ENCODE results near the gene CMSS1.

DNA sequence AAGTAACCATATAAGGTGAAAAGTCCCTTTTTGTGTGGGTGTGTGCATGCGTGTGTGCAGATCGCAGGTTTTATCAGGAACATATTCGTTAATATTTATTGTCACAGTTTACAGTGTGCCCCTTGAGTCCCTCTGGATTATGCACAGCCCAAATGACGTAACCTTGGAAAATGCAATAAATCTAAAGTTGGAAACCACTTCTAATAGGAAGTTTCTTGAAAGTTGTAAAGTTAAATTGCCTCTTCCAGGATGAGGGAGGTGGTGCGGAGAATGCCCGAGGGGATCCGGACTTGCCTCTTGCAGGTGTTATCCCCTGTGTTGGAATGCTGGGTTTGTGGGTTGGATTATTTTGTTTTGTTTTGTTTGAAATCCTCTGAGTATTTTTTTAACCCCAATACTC is 143.3 kb downstream of the CMSS1 start:
- TF ChIP-seq, protein P1, sequence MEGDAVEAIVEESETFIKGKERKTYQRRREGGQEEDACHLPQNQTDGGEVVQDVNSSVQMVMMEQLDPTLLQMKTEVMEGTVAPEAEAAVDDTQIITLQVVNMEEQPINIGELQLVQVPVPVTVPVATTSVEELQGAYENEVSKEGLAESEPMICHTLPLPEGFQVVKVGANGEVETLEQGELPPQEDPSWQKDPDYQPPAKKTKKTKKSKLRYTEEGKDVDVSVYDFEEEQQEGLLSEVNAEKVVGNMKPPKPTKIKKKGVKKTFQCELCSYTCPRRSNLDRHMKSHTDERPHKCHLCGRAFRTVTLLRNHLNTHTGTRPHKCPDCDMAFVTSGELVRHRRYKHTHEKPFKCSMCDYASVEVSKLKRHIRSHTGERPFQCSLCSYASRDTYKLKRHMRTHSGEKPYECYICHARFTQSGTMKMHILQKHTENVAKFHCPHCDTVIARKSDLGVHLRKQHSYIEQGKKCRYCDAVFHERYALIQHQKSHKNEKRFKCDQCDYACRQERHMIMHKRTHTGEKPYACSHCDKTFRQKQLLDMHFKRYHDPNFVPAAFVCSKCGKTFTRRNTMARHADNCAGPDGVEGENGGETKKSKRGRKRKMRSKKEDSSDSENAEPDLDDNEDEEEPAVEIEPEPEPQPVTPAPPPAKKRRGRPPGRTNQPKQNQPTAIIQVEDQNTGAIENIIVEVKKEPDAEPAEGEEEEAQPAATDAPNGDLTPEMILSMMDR (IDR thresholded peaks at IDR 0.05; ENCODE audit: low read length), result no peak
- no peak for TF ChIP-seq EZH2 (IDR thresholded peaks at IDR 0.05; ENCODE audit: borderline replicate concordance, low read length)

Measured in OCI-LY1 (cell line).